HG03060 (cell line): ENCODE results near the gene KDM3B.
A peak's percentile ranks its signal among the peaks of the same experiment; 100 is the strongest.

Experiments
- ATAC-seq: cut with Tn5 transposase; IDR thresholded peaks from one replicate; pipeline ENCODE4 v1.9.1; 2021; ENCODE audit warnings: low read depth, moderate number of reproducible peaks; ENCODE audit not compliant: unreplicated experiment

KDM3B gene

GRCh38 chr5:138344887-138345622 is 7.4 kb upstream of the KDM3B start:
- ATAC-seq, result no peak

GRCh38 chr5:138346889-138347288 is 5.6 kb upstream of the KDM3B start:
- no peak for ATAC-seq

- ATAC-seq, result no peak
Measured at GRCh38 chr5:138349852-138350562, 2.5 kb upstream of the KDM3B start.

- no peak for ATAC-seq
Measured at GRCh38 chr5:138350563-138350890, 2.0 kb upstream of the KDM3B start.

- no peak for ATAC-seq
Measured at GRCh38 chr5:138351056-138351455, 1.4 kb upstream of the KDM3B start.

GRCh38 chr5:138351517-138351916 is 968 bp upstream of the KDM3B start:
- ATAC-seq, result no peak

GRCh38 chr5:138352722-138353559 is 456 bp downstream of the KDM3B start:
- peak; percentile 16 for ATAC-seq

GRCh38 chr5:138353560-138354080 is 1.1 kb downstream of the KDM3B start:
- no peak for ATAC-seq

- ATAC-seq, result no peak
Measured at GRCh38 chr5:138354387-138354786, 1.9 kb downstream of the KDM3B start.

- ATAC-seq, result no peak
Measured at GRCh38 chr5:138354926-138355378, 2.5 kb downstream of the KDM3B start.

GRCh38 chr5:138359621-138360020 is 7.1 kb downstream of the KDM3B start:
- no peak for ATAC-seq

- no peak for ATAC-seq
Measured at GRCh38 chr5:138360941-138361452, 8.5 kb downstream of the KDM3B start.

GRCh38 chr5:138364576-138364975 is 12.1 kb downstream of the KDM3B start:
- ATAC-seq, result no peak

- ATAC-seq, result no peak
Measured at GRCh38 chr5:138366632-138367382, 14.3 kb downstream of the KDM3B start.

- no peak for ATAC-seq
Measured at GRCh38 chr5:138369261-138369660, 16.8 kb downstream of the KDM3B start.

GRCh38 chr5:138369706-138370105 is 17.2 kb downstream of the KDM3B start:
- no peak for ATAC-seq

GRCh38 chr5:138370537-138370936 is 18.1 kb downstream of the KDM3B start:
- no peak for ATAC-seq

- no peak for ATAC-seq
Measured at GRCh38 chr5:138371454-138371853, 19.0 kb downstream of the KDM3B start.

- no peak for ATAC-seq
Measured at GRCh38 chr5:138372225-138372624, 19.7 kb downstream of the KDM3B start.

GRCh38 chr5:138372653-138373052 is 20.2 kb downstream of the KDM3B start:
- ATAC-seq, result no peak
